Activated CD8-positive, alpha-beta memory T cell treated with anti-CD3 and anti-CD28 coated beads, Interleukin-2, amount 10 ng/mL, durations not matched to agents 7 days and 5 days (primary cell): ENCODE measurements around the gene CIAPIN1. TPM values are rescaled to one million over a fixed set of nuclear protein-coding genes. Genes with fewer than 3 reads are reported as not detected.

Source experiments
- total RNA-seq, 2 experiments: library from RNA; stranded (reverse); gene quantifications; one replicate each; pipeline ENCODE4 v1.2.3, GENCODE V29; 2021

CIAPIN1 gene
- total RNA-seq, 2 experiments from 2014 or later: 46.5 to 62.5 TPM

Other genes starting within 250 kb of the CIAPIN1 start
- 10 to 100 TPM; 24.9 to 30.2 TPM for gene ARL2BP, start 202.1 kb downstream of the CIAPIN1 start, total RNA-seq
- gene PLLP, start 162.7 kb downstream of the CIAPIN1 start, total RNA-seq: not detected
- 10 to 100 TPM in 1 of 2 experiments, not detected in 1; 10.0 TPM for gene CCL22, start 88.6 kb downstream of the CIAPIN1 start, total RNA-seq
- gene CX3CL1, start 74.9 kb downstream of the CIAPIN1 start, total RNA-seq: not detected
- gene CCL17, start 42.6 kb downstream of the CIAPIN1 start, total RNA-seq: under 1 TPM in 1 of 2 experiments, not detected in 1; 0.59 TPM
- gene COQ9, start 94 bp upstream of the CIAPIN1 start, total RNA-seq: 10 to 100 TPM; 36.8 to 43.1 TPM
- gene POLR2C, start 15.3 kb upstream of the CIAPIN1 start, total RNA-seq: 10 to 100 TPM; 48.6 to 61.7 TPM
- gene DOK4, start 39.1 kb upstream of the CIAPIN1 start, total RNA-seq: 1 to 10 TPM; 3.4 to 4.7 TPM
- gene CCDC102A, start 89.2 kb upstream of the CIAPIN1 start, total RNA-seq: 10 to 100 TPM; 19.7 to 20.2 TPM
- 10 to 100 TPM; 34.4 to 47.9 TPM for gene ADGRG5, start 95.3 kb upstream of the CIAPIN1 start, total RNA-seq
- 10 to 100 TPM in 1 of 2 experiments, 1 to 10 TPM in 1; 7.3 to 19.9 TPM for gene ADGRG1, start 181.2 kb upstream of the CIAPIN1 start, total RNA-seq
- gene ADGRG3, start 220.9 kb upstream of the CIAPIN1 start, total RNA-seq: not detected
- not detected for gene DRC7, start 247.4 kb upstream of the CIAPIN1 start, total RNA-seq